Tibial artery (tissue), 4 donors: ENCODE results near the gene FLNB.

Experiments
- DNase-seq, 2 donors: peaks; one replicate each; pipeline ENCODE4 v3.0.0-alpha.2; 2019
- H3K27ac ChIP-seq, 2 donors: fragments of 200-600 bp; sonication (generic) in 1 of 2; 1 replicate in 1 of 2; 2 replicates in 1 of 2; pipeline ENCODE4 v1.5.1; 2018 to 2019; ENCODE audit warnings: mild to moderate bottlenecking in 1 of 2
- H3K27me3 ChIP-seq, 2 donors: fragments of 200-600 bp; sonication (generic) in 1 of 2; one replicate each; pipeline versions ENCODE4 v1.5.1 to v1.6.0; 2016 to 2019
- H3K36me3 ChIP-seq, 3 donors: fragments of 200-600 bp; sonication (generic) in 2 of 3; one replicate each; pipeline ENCODE4 v1.5.1; 2016 to 2019; ENCODE audit warnings: mild to moderate bottlenecking in 2 of 3
- H3K4me1 ChIP-seq, 4 donors: fragments of 200-600 bp; sonication (generic) in 2 of 4; 1 replicate in 3 of 4; 2 replicates in 1 of 4; pipeline ENCODE4 v1.5.1; 2016 to 2019
- H3K4me3 ChIP-seq, 2 donors: fragments of 200-600 bp; sonication (generic) in 1 of 2; 1 replicate in 1 of 2; 2 replicates in 1 of 2; pipeline ENCODE4 v1.5.1; 2018 to 2019; ENCODE audit warnings: mild to moderate bottlenecking in 2 of 2
- H3K9me3 ChIP-seq, 3 donors: fragments of 200-600 bp; sonication (generic) in 1 of 3; one replicate each; pipeline ENCODE4 v1.5.1; 2016 to 2019
- CTCF ChIP-seq, 2 experiments: fragments of 200-600 bp in 1 of 2; fragments of 450-650 bp in 1 of 2; IDR thresholded peaks; one replicate each; pipeline ENCODE4 v1.5.1; 2017 to 2019; ENCODE audit warnings: antibody characterized with exemption in 2 of 2, mild to moderate bottlenecking in 1 of 2, moderate library complexity in 1 of 2
- intact Hi-C: fragments of 100-400 bp; cut with DNase I; formaldehyde crosslinking; loops from one replicate; pipeline ENCODE4 v1.15.0; 2023; ENCODE audit warnings: low total_unique reads

FLNB gene

GRCh38 chr3:58074997-58075396, 66.8 kb downstream of the FLNB start:
- Histone ChIP-seq H3K9me3 (no peaks in the 10 kb centered on the region), H3K27me3 (no peaks in the 10 kb centered on the region), H3K4me3 (no peak overlapping the region), H3K27ac (peak overlapping the region in 1 of 2 donors; percentile 62), H3K4me1 (peaks cover 14 to 64% (median 37%) of the 10 kb centered on the region in 4 donors), H3K36me3 (peaks cover 0 to 31% (median 29%) of the 10 kb centered on the region in 3 donors)
- intact Hi-C loops: no loop called here
- DNase-seq: no peak
- no peak for TF ChIP-seq CTCF (IDR thresholded peaks at IDR 0.05)

DNA sequence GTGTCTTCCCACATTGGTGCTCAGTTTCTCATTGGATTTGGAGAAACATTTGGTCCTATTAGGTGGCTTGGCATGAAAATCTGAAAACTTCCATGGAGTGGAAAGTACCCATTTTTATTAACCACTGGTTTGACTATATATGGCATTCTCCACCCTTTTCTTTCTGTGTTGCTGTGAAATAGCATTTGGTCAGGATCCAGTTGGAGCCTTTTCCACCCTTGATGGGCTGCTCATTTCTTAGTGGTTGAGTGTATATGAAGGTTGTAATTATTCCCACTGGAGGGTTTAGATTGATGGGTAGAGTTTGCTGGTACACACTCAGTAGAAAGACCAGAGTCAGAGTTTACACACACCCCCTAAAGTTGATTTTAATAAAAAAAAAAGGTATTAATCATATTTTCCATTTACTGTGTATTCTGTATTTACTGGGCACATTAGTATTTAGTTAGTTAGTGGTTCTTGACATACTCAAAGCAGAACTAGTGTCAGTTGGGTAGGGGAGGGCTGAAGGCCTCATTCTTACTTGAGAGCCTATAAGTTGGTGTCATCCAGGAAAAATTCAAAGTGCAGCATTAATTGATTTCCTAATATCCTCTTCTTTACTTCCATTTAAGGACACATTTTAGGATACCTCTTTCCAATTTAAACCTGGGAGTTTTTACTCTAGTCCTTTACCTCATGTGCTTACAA, 69.5 kb downstream of the FLNB start:
- no peak for TF ChIP-seq CTCF (IDR thresholded peaks at IDR 0.05)
- H3K36me3 ChIP-seq: peaks cover 7 to 48% (median 37%) of the 10 kb centered on the region in 3 donors
- no peak for DNase-seq
- H3K27ac ChIP-seq: peak overlapping the region in 1 of 2 donors; percentile 8
- H3K4me3 ChIP-seq: no peak overlapping the region
- intact Hi-C loops: no loop called here
- peaks cover 1 to 50% (median 22%) of the 10 kb centered on the region in 4 donors for H3K4me1 ChIP-seq
- H3K27me3 ChIP-seq: no peaks in the 10 kb centered on the region
- H3K9me3 ChIP-seq: no peaks in the 10 kb centered on the region

DNA sequence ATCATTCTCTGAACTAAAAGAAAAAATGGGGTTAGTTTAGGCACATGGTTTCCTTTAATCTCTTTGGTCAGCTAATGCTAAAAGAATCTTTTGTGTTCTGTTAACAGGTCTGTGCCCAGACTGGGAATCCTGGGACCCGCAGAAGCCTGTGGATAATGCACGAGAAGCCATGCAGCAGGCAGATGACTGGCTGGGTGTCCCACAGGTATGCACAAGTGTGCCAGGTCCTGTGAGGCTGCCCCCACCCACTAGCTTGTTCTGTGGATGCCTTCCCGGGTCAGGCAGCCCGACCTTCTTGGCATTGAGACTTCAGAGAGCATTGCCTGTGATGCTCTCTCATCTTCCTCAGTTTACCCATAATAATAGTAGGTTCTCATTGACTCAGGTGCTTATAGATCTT, 70.4 kb downstream of the FLNB start:
- Histone ChIP-seq H3K27ac (peak overlapping the region in 1 of 2 donors; percentile 8), H3K36me3 (peaks cover 7 to 51% (median 37%) of the 10 kb centered on the region in 3 donors), H3K4me1 (peaks cover 0 to 42% (median 16%) of the 10 kb centered on the region in 4 donors), H3K9me3 (no peaks in the 10 kb centered on the region), H3K27me3 (no peaks in the 10 kb centered on the region), H3K4me3 (no peak overlapping the region)
- no peak for DNase-seq
- intact Hi-C loops: no loop called here
- no peak for TF ChIP-seq CTCF (IDR thresholded peaks at IDR 0.05)

DNA sequence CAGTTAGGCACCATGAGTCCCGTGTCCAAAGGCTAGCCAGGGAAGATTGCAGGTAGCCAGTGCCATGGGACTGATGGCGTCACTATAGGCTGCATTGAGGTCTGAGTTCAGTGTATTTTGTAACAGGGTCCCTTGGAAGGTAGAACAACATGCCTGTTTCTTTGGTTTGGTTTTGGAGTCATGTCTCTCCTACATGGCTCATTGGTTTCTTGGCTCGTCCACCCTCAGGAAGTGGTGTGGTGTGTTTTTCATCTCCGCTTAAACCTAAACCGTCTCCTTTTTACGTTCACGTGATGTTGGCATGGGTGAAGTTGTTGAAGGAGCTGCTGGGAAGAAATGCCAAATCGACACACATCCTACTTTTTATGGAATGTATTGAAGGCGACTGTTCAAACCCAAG, 71.6 kb downstream of the FLNB start:
- no peak overlapping the region for H3K4me3 ChIP-seq
- intact Hi-C loops: no loop called here
- H3K4me1 ChIP-seq: peaks cover 0 to 32% (median 5%) of the 10 kb centered on the region in 4 donors
- no peak for DNase-seq
- H3K36me3 ChIP-seq: peaks cover 7 to 51% (median 37%) of the 10 kb centered on the region in 3 donors
- H3K27me3 ChIP-seq: no peaks in the 10 kb centered on the region
- H3K27ac ChIP-seq: no peak overlapping the region
- no peaks in the 10 kb centered on the region for H3K9me3 ChIP-seq
- TF ChIP-seq CTCF (IDR thresholded peaks at IDR 0.05): no peak

- Histone ChIP-seq H3K36me3 (peaks cover 7 to 52% (median 36%) of the 10 kb centered on the region in 3 donors), H3K4me1 (peaks cover 0 to 32% (median 0%) of the 10 kb centered on the region in 4 donors), H3K27me3 (no peaks in the 10 kb centered on the region), H3K27ac (peak overlapping the region; percentile 0 to 8), H3K4me3 (no peak overlapping the region), H3K9me3 (no peaks in the 10 kb centered on the region)
- DNase-seq: peak in 1 of 2 donors; percentile 41
- TF ChIP-seq CTCF (IDR thresholded peaks at IDR 0.05): no peak
- intact Hi-C loops: no loop called here
These were observed 73.8 kb downstream of the FLNB start for GRCh38 chr3:58082047-58082446.
